ENCODE data around the gene RGS7.
"Not testable (repeated sequence)": the region's sequence is repeated elsewhere in the genome, so short reads cannot be mapped to it uniquely, and the experiment has no call there.

Gene RGS7

DNA sequence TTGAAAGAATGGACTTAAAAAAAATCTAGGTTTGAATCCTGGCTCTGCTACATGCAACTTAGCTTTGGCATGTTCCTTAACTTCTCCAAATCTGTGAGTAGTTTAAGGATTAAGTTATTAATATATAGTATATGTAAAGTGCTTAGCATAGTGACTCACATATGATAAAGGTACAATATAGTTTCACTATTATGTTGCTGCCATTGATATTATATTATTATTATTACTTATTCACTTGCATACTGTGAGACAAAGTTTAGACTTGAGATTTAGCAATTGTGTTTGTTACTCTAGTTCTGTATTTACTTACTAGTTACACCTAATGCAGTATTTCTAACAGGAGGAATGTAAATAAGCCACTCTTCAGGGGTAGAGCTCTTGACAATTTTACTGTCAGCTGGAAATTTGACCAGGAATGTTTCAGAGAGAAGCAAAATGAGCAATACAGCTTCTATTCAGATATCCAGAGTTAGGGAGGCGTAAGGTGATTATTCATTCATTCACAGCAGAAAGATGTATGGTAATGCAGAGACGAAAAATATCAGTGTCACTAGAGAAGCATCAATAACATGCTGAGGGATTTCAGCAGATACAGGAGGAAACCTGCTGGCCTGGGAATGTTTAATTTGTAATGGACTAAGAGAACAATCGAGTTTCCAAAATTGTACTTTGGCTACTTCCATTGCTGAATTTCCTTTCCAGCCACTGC, 25.5 kb downstream of the RGS7 start:
- no peak for DNase-seq (ENCODE audit: low spot score)

DNA sequence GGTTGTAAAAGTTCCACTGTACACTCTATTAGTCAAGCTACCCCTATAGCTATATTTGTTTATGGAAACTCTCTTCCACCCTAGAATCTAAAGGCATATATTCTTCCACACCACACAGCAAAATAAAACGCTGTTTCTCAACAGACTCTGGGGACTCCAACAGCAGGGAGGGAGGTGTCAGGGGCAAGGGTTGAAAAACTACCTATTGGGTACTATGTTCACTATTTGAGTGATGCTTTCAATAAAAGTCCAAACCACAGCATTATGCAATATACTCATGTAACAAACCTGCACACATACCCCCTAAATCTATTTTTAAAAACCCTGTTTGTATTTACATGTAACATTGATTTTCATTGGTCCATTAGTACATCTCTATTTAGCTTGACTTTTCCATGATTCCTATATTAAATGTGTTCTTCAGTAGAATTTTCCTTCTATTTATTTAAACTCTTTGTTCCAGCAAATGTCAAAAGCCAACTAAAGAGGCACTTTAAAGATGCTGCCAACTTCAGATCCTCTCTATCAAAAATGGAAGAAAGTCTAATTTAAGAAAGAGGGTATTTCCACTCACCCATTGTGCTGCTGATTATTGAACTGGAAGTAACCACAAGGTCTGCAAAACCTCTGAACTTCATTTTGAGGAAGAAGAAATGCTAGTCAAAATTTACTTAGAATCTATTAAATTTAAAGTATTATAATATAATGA, 26.2 kb downstream of the RGS7 start:
- DNase-seq (ENCODE audit: low spot score): no peak

DNA sequence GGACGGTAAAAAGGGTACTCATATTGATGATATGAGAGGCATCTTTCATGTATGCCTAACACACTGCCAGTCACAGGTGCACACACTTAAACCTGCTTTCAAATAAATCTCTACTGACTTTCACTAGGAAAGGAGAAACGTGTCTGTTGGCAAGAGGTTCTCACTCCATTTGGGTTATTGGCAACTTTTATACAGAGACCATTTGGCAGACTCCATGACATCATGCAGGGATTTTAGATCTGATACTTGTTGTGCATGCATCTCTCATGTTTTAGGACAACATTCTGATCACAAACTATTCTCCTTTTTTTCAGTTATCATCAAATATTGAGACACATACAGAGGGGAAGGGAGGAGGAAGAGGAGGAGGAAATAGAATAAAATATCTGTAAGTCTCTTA, 31.5 kb downstream of the RGS7 start:
- DNase-seq (ENCODE audit: low spot score): no peak

DNA sequence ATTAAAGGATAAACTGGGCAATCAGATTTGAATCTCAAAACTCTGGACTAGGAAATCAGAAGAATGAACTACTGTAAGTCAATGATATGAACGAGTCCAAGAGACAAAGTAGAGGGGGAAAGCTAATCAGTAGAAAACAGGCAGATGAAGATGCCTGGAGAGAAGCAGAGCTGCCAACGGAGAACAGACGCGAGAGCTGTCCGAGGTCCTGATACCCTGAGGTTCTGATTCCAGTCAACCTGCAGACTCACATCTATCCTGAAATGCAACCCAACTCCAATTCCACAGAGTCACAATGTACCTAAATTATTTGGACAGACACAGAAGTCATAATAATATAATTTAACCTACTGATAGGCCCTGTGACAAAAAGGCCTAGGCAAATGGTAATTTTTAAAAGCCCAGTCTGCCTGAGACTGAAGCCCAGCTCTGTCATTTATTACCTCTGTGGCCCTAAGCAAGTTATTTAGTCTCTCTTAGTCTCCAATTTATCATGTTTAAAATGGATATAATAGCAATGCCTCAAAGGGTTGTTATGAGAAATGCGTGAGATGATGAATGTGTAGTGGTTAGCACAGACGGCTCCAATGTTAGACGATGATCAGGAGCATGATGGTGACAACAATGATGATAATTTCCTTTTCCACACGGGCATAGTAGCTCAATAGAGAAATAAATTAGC, 33.4 kb downstream of the RGS7 start:
- peak; percentile 18 for DNase-seq (ENCODE audit: low spot score)

DNA sequence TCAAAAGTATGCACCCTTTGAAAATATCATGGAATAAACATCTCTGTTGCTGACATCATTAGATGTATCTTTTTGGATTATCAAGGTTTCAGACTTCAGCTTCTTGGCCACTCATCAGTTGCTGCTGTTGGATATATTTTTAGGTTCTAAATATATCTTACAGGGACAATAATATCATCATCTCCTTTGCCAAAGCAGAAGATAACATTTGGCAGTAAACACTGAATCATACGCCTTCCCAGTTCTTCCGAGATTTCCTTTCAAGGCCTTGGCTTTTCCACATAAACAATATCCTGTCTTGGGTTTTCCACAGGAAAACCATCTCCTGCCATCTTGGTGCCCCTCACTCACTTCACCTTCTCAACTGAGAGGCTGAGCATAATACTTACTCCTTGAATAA, 39.3 kb downstream of the RGS7 start:
- DNase-seq (ENCODE audit: low spot score): no peak

DNA sequence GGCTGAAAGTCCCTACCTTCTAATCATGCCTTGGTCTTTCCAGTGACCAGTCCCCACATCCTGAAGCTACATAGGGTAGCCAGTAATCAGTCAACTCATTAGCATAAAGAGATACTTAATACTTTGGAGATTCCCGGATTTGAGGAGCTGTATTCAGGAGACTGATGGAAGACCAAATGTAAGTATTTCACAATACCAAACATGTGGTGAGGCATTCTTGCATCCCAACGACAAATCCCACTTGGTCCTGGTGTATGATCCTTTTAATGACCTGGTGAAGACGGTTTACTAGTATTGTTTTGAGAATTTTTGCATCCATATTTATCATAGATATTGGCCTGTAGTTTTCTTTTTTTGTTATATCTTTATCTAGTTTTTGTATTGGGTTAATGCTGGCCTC, 40.6 kb downstream of the RGS7 start:
- no peak for DNase-seq (ENCODE audit: low spot score)

DNA sequence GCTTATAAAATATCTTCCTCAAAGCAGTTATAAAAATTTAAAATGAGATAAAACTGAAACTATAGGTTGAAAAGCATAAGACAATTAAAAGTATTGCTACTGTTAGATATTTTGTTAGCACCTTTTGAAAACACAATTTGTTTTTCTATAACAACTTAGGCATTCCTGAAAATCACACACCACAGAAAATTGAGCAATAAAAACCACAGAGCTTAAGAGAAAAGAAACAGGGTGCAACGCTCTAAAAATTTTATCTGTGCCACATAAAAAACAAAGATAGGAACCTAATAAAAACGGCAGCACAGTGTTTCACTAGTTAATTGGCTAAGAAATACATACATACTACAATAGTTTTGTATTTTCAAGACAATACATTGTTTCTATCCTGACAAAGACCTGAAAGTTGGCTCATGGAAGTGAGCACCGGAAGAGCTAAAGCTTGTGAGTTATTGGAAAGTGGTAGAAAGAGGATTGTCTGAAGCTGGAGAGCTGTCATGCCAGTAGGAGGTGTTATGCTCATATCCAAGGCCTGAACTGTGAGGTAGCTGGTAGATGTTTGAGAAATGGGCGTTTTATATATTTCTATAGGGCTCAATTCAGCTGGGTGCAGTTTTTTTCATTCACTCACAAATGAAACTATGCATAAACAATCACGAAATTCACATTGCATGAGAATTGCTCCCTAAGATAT, 45.8 kb downstream of the RGS7 start:
- DNase-seq (ENCODE audit: low spot score): no peak

DNA sequence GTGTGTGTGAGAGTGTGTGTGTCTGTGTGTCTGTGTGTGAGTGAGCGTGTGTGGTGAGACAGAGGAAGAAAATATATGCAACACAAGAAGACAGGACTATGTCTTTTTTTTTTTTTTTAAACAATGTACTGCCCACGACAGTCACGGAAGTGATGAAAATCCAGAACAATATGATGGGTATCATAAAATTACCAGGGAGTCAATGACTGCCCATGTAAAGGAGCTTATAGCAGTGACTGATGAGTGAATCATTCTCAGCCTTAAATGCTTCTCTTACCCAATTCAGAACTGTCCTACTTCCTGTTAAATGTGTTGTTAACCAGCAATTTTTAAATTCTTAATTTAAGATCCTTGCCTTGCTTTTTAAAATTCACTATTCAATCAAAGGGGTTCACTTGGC, 46.6 kb downstream of the RGS7 start:
- no peak for DNase-seq (ENCODE audit: low spot score)

DNA sequence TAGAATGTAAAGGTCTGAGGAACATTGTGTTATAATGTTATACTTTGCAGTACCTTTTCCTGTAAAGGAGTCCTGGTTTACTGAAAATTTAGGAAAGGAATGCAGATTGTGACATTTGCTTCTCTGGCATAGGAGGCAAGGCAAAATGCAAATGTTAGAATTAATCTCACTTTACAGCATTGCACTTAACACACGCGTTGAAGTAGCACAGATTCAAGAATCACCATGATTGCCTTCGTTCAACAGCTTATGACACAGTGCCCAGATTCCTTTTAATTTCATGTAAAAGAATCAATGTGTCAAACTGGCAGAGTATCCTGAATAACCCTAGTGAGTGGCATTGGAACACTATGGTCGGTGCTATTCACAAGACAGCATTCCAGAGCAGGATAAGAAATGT, 47.4 kb downstream of the RGS7 start:
- no peak for DNase-seq (ENCODE audit: low spot score)

DNA sequence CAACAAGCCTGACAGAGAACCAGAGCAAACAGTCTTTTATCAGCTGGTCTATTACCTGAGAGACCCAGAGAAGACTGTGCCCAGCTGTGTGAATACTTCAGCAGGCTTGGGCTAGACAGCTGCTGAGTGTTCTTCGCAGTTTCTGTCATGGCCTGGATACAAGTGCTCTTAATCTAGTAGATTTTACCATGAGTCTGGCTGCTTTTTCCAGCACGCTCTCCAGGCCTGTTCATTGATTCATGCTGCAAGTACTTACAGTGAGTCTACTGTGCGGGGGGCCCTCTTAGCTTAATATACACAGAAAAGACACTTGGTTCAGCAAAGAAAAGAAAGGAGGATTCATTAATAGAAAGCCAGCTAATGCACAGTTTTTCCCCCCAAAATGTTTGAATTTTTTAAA, 48.5 kb downstream of the RGS7 start:
- no peak for DNase-seq (ENCODE audit: low spot score)

DNA sequence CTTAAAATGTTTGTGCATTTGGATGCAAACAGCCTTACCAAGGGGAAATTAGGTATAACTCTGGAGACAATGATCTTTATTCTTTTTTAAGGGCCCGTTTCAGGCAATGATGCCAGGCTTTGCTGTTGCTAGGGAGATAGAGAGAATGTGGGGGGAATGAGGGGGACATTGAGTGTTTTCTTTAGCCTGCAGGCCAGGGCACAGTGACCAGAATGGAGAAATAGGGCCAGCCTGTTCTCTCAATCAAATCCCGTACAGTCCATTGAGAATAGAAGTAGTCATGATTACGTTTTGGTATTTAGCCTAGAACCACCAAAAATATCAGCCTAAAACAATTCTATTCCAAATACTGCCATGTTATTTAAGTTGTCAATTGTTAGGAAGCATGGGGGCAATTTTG, 49.0 kb downstream of the RGS7 start:
- no peak for DNase-seq (ENCODE audit: low spot score)

DNA sequence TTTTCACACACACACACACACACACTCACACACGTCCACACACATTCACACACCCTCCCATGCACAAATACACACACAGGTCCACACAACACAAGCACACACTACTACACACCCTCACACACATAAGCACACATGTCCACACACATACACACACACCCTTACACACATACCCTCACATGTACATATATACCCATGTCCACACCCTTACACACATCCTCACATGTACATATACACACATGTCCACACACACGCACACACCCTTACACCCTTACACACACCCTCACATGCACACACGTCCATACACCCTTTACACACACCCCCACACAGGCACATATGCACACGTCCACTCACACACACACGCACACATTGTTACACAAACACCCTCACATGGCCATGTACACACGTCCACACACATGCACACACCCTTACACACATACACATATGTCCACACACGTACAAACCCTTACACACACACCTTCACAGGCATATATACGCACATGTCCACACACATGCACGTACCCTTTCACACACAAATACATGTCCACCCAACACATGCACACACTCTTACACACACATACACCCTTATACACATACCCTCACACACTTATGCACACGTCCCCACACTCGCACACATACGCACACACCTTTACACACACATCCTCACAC, 50.7 kb downstream of the RGS7 start:
- no peak for DNase-seq (ENCODE audit: low spot score)

DNA sequence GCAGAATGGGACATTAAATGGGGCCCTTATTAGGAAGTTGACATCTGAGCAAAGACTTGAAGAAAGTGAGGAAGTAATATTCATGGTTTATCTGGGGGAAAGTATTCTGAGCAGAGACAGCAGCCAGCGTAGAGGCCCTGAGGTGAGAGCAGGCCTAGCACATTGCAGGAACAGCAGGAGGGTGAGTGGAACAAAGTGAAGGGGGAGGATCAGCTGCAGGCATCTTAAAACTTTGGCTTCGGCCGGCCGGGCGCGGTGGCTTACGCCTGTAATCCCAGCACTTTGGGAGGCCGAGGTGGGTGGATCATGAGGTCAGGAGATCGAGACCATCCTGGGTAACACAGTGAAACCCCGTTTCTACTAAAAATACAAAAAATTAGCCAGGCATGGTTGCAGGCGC, 55.0 kb downstream of the RGS7 start:
- not testable (repeated sequence) for DNase-seq (ENCODE audit: low spot score)

DNA sequence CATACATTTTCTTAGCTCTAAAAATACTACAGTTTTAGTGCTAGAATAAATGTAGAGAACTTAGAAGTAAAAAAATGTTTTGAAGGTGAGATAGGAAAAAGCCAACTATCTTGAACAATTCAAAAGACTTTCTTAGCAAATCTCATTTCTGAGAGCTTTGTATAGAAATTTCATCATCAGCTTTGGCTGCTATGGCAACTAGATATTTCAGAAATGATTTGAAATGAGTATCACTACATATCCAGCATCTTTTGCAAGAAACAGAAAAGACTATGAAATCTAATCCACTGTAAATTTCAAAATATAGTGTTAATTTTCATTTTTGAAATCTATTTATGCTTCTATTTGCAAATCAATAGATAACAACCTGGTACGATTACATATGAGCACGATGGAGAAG, 57.7 kb downstream of the RGS7 start:
- DNase-seq (ENCODE audit: low spot score): no peak

DNA sequence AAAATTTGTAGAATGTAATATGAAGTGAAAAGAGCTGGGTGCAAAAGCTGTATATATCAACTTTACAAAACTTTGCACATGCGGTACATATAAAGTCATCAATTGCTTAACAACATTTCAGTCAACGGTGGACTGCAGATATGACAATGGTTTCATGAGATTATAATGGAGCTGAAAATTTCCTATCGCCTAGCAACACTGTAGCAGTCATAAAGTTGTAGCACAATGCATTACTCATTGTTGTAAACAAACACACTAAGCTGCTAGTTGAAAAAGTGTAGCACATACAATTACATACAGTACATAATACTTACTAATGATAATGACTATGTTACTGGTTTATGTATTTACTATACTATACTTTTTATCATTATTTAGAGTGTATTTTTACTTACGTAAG, 64.0 kb downstream of the RGS7 start:
- DNase-seq (ENCODE audit: low spot score): no peak

DNA sequence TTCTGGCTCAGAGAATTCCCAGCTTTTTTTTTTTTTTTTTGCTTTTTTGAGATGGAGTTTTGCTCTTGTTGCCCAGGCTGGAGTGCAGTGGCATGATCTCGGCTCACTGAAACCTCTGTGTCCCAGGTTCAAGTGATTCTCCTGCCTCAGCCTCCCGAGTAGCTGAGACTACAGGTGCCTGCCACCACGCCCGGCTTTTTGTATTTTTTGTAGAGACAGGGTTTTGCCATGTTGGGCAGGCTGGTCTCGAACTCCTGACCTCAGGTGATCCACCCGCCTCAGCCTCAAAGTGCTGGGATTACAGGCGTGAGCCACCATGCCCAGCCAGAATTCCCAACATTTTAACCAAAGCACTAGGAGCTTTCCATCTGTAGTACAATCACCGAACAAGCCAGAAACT, 65.5 kb downstream of the RGS7 start:
- DNase-seq (ENCODE audit: low spot score): not testable (repeated sequence)

DNA sequence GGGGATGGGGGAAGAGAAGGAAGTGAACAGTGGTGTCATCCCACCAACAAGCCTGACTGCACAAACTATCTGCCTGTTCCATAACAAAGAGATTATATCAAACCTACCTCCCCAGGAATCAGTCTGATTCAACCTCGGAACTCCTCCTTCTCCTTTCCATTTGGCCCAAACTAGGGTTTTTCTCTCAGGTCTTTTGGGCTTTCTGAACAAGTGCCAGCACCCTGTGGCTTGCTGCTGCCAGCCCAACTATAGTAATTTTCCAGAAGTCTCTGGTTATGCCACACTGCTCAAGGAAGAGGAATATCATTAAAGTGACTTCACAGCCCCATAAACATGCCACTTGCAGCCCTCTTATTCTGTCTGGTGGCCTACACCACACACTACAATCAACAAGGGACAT, 70.5 kb downstream of the RGS7 start:
- no peak for DNase-seq (ENCODE audit: low spot score)

DNA sequence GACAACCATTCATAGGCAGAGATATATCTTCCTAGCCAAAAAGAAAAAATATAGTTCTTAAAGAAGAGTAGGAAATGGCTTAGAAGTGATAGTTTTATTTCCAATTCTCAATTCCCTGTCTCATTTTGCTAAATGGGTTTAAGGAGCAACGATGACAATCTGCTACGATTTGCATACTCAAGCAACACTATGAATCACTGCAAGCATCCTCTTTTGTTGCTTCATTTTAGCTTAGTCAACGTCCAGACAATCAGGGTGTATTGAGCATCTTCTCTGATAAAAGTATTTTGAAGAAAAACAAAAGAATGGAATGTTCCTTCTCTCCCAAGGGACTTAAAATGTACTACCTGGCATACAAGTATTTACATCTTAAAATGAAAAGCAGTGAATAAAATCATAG, 80.6 kb downstream of the RGS7 start:
- no peak for DNase-seq (ENCODE audit: low spot score)

DNA sequence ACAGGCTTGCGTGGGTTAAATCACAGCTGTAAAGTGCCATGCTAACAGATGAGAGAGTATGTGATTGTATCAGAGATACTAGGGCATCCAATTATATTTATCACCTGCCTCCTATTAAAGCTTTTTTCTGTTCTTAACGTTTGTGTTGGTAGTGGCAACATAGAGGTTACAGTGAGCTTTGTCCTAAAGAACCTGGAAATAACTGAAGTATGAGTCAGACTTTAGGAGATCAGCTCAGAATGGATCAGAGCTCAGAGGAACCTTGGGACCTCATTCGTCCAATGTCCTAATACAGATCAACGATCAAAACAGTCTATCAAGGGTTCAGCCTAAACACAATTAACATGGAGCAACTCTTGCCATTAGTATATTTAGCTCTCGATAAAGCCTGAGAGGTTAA, 81.0 kb downstream of the RGS7 start:
- DNase-seq (ENCODE audit: low spot score): no peak

DNA sequence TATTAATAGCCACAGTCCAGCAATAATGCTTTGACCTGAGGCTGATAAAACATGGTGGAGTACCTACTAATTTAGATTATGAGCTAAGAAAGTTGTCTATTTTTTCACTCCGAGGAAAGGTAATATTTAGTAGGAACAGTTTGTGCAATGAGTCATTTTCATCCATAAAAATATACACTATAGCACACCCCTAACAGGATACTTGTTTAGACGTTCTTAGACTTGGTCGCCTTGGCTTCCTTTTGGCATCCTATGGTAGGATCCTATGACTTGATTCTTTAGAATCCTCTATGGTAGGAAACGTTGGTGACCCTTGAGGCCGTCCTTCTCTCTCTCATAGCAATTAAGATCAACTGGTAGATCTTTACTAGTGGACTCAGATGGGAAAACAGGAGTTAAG, 81.8 kb downstream of the RGS7 start:
- DNase-seq (ENCODE audit: low spot score): no peak

DNA sequence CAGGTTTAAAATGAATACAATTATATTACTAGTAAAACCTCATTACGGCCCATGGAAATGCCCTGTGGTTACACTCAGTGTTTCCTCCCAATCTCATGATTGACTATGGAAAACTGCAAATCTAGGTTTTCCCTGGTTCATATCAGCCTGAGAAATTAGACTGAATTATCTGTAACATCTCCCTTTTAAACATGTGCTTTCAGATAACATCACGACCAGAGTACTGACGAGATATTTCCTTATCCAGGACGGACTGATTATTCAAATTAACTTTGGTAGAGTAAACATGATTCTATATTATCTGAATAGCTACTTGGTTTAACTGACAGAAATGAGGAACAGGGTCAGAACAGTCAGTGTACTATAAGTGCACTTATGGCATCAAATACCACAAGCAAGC, 82.3 kb downstream of the RGS7 start:
- no peak for DNase-seq (ENCODE audit: low spot score)

DNA sequence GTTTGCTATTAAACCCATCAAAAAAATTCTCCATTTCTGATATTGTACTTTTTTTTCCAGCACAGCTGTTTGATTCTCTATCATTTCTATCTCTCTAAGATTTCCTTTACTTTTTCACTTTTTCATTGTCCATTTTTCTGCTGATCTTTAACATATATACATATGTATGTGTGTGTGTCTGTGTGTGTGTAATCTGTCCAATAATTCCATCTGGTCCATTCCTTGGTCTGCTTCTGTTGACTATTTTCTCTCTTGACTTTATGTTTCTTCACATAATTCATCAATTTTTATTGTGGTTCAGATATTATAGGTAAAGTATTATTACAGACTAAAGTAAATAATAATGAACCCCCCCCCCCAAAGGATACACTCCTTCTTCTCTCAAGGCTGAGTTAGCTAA, 84.2 kb downstream of the RGS7 start:
- DNase-seq (ENCODE audit: low spot score): no peak

Measured in HuH-7.5 (cell line).